ENCODE measurements around the gene AKAP8L. TPM values are rescaled to one million over a fixed set of nuclear protein-coding genes. Genes with fewer than 3 reads are reported as not detected.

The AKAP8L gene
- polyA plus RNA-seq, 1 of the 3 experiments (the other 2 are of a cell fraction) = 44.7 TPM

DNA sequence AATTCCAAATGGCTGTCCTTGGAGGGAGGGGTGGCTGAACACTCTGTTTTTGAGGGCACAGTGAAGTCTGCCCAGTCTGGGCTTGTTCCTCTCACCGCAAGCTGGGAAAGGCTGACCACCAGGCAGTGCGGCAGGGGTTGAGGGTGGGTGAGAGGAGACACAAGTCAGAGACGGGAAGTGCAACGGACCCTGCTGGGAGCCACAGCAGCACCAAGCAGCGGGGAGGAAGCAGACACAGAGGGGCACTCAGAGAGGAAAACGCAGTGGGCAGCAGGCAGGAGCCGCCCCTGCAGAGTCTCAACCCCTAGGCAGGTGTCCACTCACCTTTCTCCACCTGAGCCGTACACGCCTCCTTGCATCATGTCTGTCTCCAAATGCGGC lies 15.6 kb downstream of the AKAP8L start:
- DNase-seq = no peak
- Histone ChIP-seq H3K9ac (no peak overlapping the region), H3K9me3 (no peaks in the 10 kb centered on the region), H3K4me2 (no peak overlapping the region), H3K79me2 (ENCODE audit: insufficient read depth) (peaks cover 68% of the 10 kb centered on the region), H3K4me3 (ENCODE audit: low read depth in 2 of 2, low read length in 1 of 2) (no peak overlapping the region), H3K27me3 (ENCODE audit: insufficient read depth) (no peaks in the 10 kb centered on the region), H2AFZ (ENCODE audit: low read depth) (no peak overlapping the region), H4K20me1 (ENCODE audit: insufficient read depth) (peaks cover 72% of the 10 kb centered on the region), H3K9me2 (no peaks in the 10 kb centered on the region), H3K27ac (ENCODE audit: low read depth in 2 of 2, low read length in 1 of 2) (no peak overlapping the region), H3K4me1 (ENCODE audit: control insufficient read depth in 1 of 2, insufficient read depth in 2 of 2, low read depth in 1 of 2, low read length in 1 of 2) (peaks cover 0 to 2% of the 10 kb centered on the region in 2 experiments; a peak in 2 of 4 replicates), H3K36me3 (replicated peaks in 1 of 2; ENCODE audit: control insufficient read depth in 1 of 2, insufficient read depth in 2 of 2, low read length in 1 of 2) (peaks cover 5 to 53% of the 10 kb centered on the region in 2 experiments), H3F3A (replicated peaks; ENCODE audit: insufficient read depth) (no peaks in the 10 kb centered on the region)
- TF ChIP-seq FOXJ3 (CRISPR knock-in tag; IDR thresholded peaks at IDR 0.05) = no peak
- no peak for TF ChIP-seq FOSL2 (IDR thresholded peaks at IDR 0.05; ENCODE audit: borderline replicate concordance, low read depth)
- TF ChIP-seq ELF1 (IDR thresholded peaks at IDR 0.05) = no peak
- no peak for TF ChIP-seq TCF12 (IDR thresholded peaks at IDR 0.05)
- TF ChIP-seq SMC3 (IDR thresholded peaks at IDR 0.05; ENCODE audit: low read depth, low read length) = no peak
- TF ChIP-seq, protein P1, sequence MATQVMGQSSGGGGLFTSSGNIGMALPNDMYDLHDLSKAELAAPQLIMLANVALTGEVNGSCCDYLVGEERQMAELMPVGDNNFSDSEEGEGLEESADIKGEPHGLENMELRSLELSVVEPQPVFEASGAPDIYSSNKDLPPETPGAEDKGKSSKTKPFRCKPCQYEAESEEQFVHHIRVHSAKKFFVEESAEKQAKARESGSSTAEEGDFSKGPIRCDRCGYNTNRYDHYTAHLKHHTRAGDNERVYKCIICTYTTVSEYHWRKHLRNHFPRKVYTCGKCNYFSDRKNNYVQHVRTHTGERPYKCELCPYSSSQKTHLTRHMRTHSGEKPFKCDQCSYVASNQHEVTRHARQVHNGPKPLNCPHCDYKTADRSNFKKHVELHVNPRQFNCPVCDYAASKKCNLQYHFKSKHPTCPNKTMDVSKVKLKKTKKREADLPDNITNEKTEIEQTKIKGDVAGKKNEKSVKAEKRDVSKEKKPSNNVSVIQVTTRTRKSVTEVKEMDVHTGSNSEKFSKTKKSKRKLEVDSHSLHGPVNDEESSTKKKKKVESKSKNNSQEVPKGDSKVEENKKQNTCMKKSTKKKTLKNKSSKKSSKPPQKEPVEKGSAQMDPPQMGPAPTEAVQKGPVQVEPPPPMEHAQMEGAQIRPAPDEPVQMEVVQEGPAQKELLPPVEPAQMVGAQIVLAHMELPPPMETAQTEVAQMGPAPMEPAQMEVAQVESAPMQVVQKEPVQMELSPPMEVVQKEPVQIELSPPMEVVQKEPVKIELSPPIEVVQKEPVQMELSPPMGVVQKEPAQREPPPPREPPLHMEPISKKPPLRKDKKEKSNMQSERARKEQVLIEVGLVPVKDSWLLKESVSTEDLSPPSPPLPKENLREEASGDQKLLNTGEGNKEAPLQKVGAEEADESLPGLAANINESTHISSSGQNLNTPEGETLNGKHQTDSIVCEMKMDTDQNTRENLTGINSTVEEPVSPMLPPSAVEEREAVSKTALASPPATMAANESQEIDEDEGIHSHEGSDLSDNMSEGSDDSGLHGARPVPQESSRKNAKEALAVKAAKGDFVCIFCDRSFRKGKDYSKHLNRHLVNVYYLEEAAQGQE (IDR thresholded peaks at IDR 0.05; ENCODE audit: low read depth, low read length) = no peak
- no peak for TF ChIP-seq EZH2phosphoT487 (IDR thresholded peaks at IDR 0.05; ENCODE audit: borderline replicate concordance, low read depth)
- TF ChIP-seq RXRA (IDR thresholded peaks at IDR 0.05; ENCODE audit: borderline replicate concordance, low read depth) = no peak
- no peak for TF ChIP-seq IRF3 (IDR thresholded peaks at IDR 0.05; ENCODE audit: low read depth, low read length)
- TF ChIP-seq RAD21 (IDR thresholded peaks at IDR 0.05; ENCODE audit: low read length) = no peak
- TF ChIP-seq, protein P2, sequence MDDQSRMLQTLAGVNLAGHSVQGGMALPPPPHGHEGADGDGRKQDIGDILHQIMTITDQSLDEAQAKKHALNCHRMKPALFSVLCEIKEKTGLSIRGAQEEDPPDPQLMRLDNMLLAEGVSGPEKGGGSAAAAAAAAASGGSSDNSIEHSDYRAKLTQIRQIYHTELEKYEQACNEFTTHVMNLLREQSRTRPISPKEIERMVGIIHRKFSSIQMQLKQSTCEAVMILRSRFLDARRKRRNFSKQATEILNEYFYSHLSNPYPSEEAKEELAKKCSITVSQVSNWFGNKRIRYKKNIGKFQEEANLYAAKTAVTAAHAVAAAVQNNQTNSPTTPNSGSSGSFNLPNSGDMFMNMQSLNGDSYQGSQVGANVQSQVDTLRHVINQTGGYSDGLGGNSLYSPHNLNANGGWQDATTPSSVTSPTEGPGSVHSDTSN (IDR thresholded peaks at IDR 0.05) = no peak
- ChIA-PET CTCF (interaction anchor here (4.5 kb wide), 1 partner anchor 16 kb away, joined by 19 read pairs; the partner anchor contains the start of gene AKAP8L), POLR2A (no interaction called here)
- 94% methylated on average over 10 of the region's 10 CpGs for WGBS (ENCODE audit: low lambda C conversion rate)

All from SK-N-SH (cell line).